HG02884 (cell line): ENCODE measurements around the gene TDRKH.

Experiments used
- ATAC-seq: cut with Tn5 transposase; IDR thresholded peaks from one replicate; pipeline ENCODE4 v1.9.1; 2021; ENCODE audit warnings: mild to moderate bottlenecking, moderate library complexity; ENCODE audit not compliant: unreplicated experiment

Gene TDRKH

DNA sequence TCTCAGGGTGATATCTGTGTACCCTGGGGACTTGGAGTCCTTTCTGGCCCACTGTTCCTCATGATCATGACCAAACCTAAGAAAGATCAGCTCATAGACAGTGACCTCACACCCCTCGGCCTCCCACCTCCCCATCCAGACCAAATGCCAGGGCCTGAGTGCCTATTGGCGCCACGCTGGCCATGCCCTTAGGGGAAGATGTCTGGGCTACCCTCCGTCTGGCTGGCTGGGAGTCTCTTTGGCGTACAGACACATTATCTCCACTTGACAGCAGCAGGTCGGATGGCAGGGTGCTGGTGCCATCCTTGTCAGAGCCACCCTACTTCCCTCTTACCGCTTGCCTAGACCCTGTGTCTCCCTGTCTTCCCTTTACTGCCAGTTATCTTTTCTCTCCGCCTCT, 32.9 kb upstream of the TDRKH start:
- ATAC-seq: no peak

GRCh38 chr1:151822404-151822803, 32.1 kb upstream of the TDRKH start:
- no peak for ATAC-seq

DNA sequence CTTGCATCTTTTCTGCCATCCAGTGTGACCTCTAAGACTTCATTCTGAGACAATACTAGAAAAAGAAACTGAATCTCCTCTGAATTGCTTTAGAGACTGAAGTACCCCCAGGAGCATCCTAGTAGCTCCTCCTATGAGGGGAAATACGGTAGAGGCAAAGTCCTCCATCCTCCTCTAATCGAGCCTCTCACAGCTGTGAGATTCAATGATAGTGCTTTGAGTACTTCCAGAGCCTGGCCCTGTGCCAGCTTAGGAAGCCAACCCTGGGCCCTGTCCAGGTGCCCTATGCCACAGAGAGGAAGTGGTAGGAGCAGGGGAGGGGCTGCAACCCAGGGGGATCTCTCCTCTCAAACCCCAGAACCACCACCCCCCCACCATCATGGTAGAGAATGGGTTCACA, 30.6 kb upstream of the TDRKH start:
- ATAC-seq: no peak

DNA sequence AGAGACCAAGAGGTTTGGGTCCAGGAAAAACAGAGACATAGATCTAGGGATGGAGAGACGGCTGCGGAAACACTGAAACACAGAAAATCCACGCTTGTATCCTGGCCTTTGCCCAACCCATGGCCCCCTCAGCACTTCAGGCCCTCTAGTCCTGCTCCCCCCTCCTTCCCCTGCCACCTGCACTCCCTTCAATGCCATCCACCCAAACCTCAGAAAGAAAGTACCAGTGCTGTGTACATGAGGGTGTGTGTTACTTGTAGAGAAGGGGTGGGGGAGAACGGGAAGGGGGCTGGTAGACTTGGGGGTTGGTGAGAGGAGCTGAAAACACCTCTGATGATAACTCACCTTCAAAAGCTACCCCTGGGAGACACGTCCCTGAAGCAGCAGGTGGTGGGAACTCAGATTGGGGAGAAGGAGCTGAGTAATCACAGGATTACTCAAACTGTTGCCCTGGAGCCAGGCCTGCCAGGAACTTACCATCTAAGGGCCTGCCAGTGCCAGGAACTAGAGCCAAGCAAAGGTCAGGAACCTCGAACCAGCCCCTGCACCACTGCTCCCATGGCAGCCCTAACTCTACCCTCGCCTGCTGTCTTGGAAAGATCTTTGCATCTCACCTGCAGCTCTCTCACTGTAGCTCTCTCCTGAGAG, 29.8 kb upstream of the TDRKH start:
- no peak for ATAC-seq

GRCh38 chr1:151819227-151819835, 29.0 kb upstream of the TDRKH start:
- ATAC-seq: no peak

DNA sequence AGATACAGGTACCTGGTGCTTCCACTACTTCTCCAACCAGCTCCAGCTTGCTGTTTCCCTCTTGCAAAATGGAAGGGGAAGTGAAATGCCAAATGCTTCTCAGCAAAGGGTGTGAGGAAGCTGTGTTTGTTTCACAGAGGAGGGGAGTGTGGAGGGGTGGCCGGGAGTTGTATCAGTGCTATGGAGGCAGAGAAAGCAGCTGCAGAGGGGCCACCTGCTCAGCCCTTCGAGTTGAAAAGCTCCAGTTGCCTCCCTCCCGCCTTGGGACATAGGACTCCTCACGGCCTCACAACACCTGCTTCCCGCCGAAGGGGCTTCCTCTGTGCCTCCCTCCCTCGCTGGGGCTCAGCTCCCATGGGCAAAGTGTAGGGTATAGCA, 27.0 kb upstream of the TDRKH start:
- no peak for ATAC-seq

- no peak for ATAC-seq
These were observed 26.4 kb upstream of the TDRKH start for GRCh38 chr1:151816548-151817352.

DNA sequence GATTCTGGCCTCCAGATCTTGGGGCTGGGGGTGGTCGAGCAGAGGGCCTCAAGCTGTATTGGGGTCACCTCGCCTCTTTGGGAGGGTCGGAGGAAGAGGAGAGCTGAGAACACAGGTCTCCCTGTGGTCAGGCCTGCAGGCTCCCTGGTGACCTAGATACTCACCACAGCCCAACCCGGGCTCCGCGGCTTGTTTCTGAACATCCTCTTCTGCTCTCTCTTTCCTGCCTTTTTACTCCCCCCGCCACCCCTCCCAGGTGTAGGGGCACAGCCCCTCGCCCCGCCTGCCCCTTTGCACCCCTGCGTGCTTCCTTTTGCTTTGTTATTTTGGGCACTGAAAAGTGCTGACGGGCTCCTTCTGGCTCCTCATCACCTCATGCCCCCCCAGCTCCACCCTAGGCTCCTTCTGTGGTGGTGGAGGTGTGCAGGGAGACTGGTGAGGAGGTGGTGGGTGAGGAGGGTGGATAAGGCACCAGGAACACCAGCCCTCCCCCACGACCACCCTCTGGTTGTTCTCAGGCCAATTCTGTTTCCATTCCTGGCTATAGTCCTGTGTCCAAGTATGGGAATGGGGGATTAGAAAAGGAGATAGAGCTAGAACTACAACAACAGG, 25.5 kb upstream of the TDRKH start:
- ATAC-seq: no peak

- ATAC-seq: no peak
These were observed 24.8 kb upstream of the TDRKH start for GRCh38 chr1:151814971-151815545.

DNA sequence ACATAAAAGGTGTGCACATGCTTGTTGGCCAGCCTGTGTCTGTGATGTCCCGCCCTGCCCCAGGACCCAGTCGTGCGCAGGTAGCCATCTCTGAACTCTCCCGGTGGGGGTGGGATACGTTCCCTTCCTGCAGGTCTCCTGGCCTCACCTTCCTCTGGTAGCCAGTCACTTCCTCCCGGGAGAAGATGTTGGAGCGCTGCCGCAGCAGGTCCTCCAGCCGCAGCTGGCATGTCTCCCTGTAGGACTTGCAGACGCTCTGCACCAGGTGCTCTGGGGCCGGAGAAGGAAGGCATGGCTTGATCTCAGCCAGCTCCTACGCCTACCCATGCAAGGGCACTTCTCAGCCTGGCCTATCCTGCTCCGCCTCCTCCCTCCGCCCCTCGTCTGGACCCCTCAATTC, 24.1 kb upstream of the TDRKH start:
- no peak for ATAC-seq

DNA sequence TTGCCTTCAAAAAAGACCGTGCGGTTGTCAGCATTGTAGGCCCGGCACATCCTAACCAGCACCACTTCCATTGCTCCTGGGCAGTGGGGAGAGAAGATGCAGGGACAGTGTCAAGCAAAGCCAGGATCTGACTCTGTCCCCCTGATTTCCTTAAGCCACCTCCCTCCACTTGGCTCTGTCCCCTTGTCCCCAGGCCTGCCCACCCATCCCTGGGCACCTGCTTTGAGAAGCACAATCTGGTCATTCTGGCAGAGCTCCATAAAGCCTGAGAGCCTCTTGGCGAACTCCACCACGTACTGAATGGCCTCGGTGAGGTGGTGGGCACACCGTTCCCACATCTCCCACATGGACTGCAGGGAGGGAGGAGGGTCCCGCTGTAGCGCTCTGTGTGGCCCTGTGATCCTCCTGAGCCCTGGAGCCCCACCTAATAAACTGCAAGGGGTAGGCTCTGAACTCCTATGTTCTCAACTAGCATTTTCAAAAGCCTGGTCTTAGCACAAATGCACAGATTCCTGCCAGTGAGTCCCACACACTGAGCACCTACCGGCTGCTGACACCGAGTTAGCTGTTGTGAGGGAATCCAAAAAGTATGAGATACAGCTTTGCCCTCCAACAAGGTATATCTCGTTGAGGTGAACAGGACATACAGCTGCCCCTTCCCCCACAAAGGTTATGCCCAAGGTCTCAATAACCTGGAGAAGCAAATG, 23.1 kb upstream of the TDRKH start:
- ATAC-seq: no peak

DNA sequence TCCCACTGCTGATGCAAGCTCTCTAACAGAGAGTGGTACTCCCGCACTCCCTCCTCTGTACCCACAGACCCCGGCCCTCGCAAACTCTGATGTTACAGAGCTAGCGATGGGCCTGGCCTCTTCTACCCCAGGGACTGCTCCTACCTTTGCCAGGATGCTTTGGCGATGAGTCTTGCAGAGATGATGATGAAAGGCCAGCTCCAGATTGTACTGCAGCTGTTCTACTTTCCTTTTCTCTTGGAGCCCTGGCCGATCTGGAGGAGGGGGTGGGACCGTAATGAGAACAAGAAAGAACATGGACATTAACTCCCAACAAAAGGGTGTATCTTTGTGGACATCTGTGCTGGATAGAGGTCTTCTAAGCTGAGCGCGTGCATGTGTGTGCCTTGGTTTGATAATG, 20.9 kb upstream of the TDRKH start:
- no peak for ATAC-seq

- ATAC-seq: no peak
These were observed 19.8 kb upstream of the TDRKH start for GRCh38 chr1:151809985-151810556.

- ATAC-seq: no peak
These were observed 19.1 kb upstream of the TDRKH start for GRCh38 chr1:151809290-151809984.

DNA sequence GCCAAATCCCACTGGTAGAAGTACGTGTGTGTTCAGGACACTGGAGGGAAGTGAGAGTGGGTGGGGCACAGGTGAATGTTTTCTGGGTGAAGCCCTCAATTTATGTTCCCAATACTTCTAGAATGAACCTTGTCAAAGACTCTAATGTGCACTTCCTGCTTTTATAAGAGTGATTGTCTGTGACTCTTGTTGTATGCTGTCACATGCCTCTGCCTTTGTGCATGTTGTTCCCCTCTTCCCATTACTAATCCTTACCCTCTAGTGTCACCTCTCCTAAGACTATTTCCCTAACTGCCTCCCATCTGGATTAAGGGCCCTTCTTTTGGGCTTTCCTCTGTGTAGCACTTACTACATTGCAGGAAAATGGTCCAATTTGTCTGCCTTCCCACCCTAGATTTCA, 17.5 kb upstream of the TDRKH start:
- no peak for ATAC-seq

DNA sequence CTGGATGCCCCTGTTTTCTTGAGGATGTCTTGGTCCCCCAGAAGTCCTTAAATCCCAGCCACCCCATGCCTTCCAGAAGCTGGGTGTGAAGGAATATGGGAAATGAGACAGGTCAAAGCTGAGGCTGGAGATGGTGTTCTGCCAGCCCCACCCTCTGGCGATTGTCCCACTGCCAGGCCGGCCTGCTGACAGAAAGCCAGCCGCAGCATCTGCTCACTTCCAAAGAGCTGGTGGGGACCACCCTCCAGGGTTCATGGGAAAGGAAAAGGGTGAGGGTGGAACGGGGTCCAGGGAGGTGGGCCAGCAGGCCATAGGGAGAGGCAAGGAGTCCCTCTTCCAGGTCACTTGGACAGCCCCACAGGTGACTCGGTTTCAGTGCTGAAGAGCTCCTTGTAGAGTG, 16.8 kb upstream of the TDRKH start:
- no peak for ATAC-seq

- no peak for ATAC-seq
These were observed 15.9 kb upstream of the TDRKH start for GRCh38 chr1:151806170-151806569.

GRCh38 chr1:151805066-151805820, 14.9 kb upstream of the TDRKH start, which contains the start of gene LINGO4:
Gene LINGO4 (minus strand): TSS chr1:151805419. CDS start chr1:151802704, 2,715 bp downstream.
- no peak for ATAC-seq

GRCh38 chr1:151803915-151804314, 13.6 kb upstream of the TDRKH start:
- no peak for ATAC-seq
